GM21786 (cell line): ENCODE data around the gene TMEM120A.

ENCODE experiments used
- ATAC-seq: cut with Tn5 transposase; IDR thresholded peaks from one replicate; pipeline ENCODE4 v1.9.1; 2021; ENCODE audit not compliant: unreplicated experiment

Gene TMEM120A

GRCh38 chr7:75961218-75961617 is 33.2 kb downstream of the TMEM120A start:
- no peak for ATAC-seq

GRCh38 chr7:75960372-75960771 is 34.0 kb downstream of the TMEM120A start:
- no peak for ATAC-seq

- no peak for ATAC-seq
Measured at GRCh38 chr7:75958802-75959543, 35.4 kb downstream of the TMEM120A start.

- no peak for ATAC-seq
Measured at GRCh38 chr7:75957021-75957736, 37.2 kb downstream of the TMEM120A start.

- ATAC-seq = no peak
Measured at GRCh38 chr7:75955331-75955955, 39.0 kb downstream of the TMEM120A start.

GRCh38 chr7:75953931-75954330 is 40.5 kb downstream of the TMEM120A start:
- no peak for ATAC-seq

GRCh38 chr7:75953431-75953830 is 41.0 kb downstream of the TMEM120A start:
- ATAC-seq = no peak

- ATAC-seq = no peak
Measured at GRCh38 chr7:75951506-75951905, 42.9 kb downstream of the TMEM120A start.

GRCh38 chr7:75950111-75950681 is 44.2 kb downstream of the TMEM120A start:
- no peak for ATAC-seq

- no peak for ATAC-seq
Measured at GRCh38 chr7:75948179-75948578, 46.2 kb downstream of the TMEM120A start.

- ATAC-seq = no peak
Measured at GRCh38 chr7:75946207-75946855, 48.1 kb downstream of the TMEM120A start.

- ATAC-seq = no peak
Measured at GRCh38 chr7:75945297-75946168, 48.9 kb downstream of the TMEM120A start.

GRCh38 chr7:75944507-75944906 is 49.9 kb downstream of the TMEM120A start:
- no peak for ATAC-seq

GRCh38 chr7:75943864-75944263 is 50.5 kb downstream of the TMEM120A start:
- no peak for ATAC-seq

- no peak for ATAC-seq
Measured at GRCh38 chr7:75938921-75939320, 55.5 kb downstream of the TMEM120A start.

GRCh38 chr7:75937958-75938786 is 56.2 kb downstream of the TMEM120A start:
- ATAC-seq = no peak
